ENCODE measurements around the gene ISYNA1. TPM values are rescaled to one million over a fixed set of nuclear protein-coding genes. Genes with fewer than 3 reads are reported as not detected.

ISYNA1 gene
- total RNA-seq, 1 experiment from 2014 or later: 6.8 TPM

GRCh38 chr19:18421371-18421959 is 16.5 kb downstream of the ISYNA1 start:
- TF ChIP-seq CTCF (IDR thresholded peaks at IDR 0.05; ENCODE audit: unreplicated experiment): no peak
- intact Hi-C loops (cut with micrococcal nuclease): no loop called here
- H3K4me3 Mint-ChIP-seq (ENCODE audit: unreplicated experiment): peak overlapping the region; percentile 77
- ChIA-PET POLR2A (interaction anchor here (0.6 to 1.4 kb wide), 3 partner anchors 17 to 261 kb away, joined by 3 to 4 read pairs (median 4); no protein-coding TSS in a partner anchor), CTCF (interaction anchor here (1.0 to 2.9 kb wide), 5 partner anchors 10 to 143 kb away, joined by 3 to 8 read pairs (median 3); no protein-coding TSS in a partner anchor)
- no peaks in the 10 kb centered on the region for H3K9me3 Mint-ChIP-seq (ENCODE audit: unreplicated experiment)
- no peaks in the 10 kb centered on the region for H3K27me3 Mint-ChIP-seq (ENCODE audit: insufficient read depth, unreplicated experiment)
- H3K27ac Mint-ChIP-seq (ENCODE audit: low read depth, unreplicated experiment): peak overlapping the region; percentile 66
- BruUV-seq (replicated peaks): no TSS peak
- H3K4me1 Mint-ChIP-seq (ENCODE audit: insufficient read depth, unreplicated experiment): peaks cover 36% of the 10 kb centered on the region
- H3K36me3 Mint-ChIP-seq (ENCODE audit: insufficient read depth, unreplicated experiment): peaks cover 7% of the 10 kb centered on the region
- DNase-seq (ENCODE audit: unreplicated experiment): no peak

GRCh38 chr19:18420930-18421329 is 17.0 kb downstream of the ISYNA1 start:
- Mint-ChIP-seq H3K36me3 (ENCODE audit: insufficient read depth, unreplicated experiment) (peaks cover 7% of the 10 kb centered on the region), H3K4me3 (ENCODE audit: unreplicated experiment) (peak overlapping the region; percentile 77), H3K27me3 (ENCODE audit: insufficient read depth, unreplicated experiment) (no peaks in the 10 kb centered on the region), H3K9me3 (ENCODE audit: unreplicated experiment) (no peaks in the 10 kb centered on the region), H3K4me1 (ENCODE audit: insufficient read depth, unreplicated experiment) (peaks cover 33% of the 10 kb centered on the region), H3K27ac (ENCODE audit: low read depth, unreplicated experiment) (no peak overlapping the region)
- no peak for TF ChIP-seq CTCF (IDR thresholded peaks at IDR 0.05; ENCODE audit: unreplicated experiment)
- CTCF ChIA-PET: interaction anchor here (0.9 to 2.9 kb wide), 5 partner anchors 9 to 142 kb away, joined by 3 to 8 read pairs (median 3); no protein-coding TSS in a partner anchor
- no peak for DNase-seq (ENCODE audit: unreplicated experiment)
- no TSS peak for BruUV-seq (replicated peaks)
- POLR2A ChIA-PET: interaction anchor here (1.3 to 2.7 kb wide), 3 partner anchors 18 to 142 kb away, joined by 4 to 12 read pairs (median 4); partner anchors contain the start of gene ELL
- intact Hi-C loops (cut with micrococcal nuclease): no loop called here

- intact Hi-C loops (cut with micrococcal nuclease): no loop called here
- H3K9me3 Mint-ChIP-seq (ENCODE audit: unreplicated experiment): no peaks in the 10 kb centered on the region
- POLR2A ChIA-PET: interaction anchor here (0.6 to 2.7 kb wide), 20 partner anchors 12 to 141 kb away, joined by 3 to 24 read pairs (median 4); partner anchors contain the start of genes ELL, GDF15, JUND and LSM4
Measured at GRCh38 chr19:18419699-18420460, 18.1 kb downstream of the ISYNA1 start.

More at GRCh38 chr19:18419699-18420460, 18.1 kb downstream of the ISYNA1 start:
- Mint-ChIP-seq H3K36me3 (ENCODE audit: insufficient read depth, unreplicated experiment) (peaks cover 7% of the 10 kb centered on the region), H3K27me3 (ENCODE audit: insufficient read depth, unreplicated experiment) (no peaks in the 10 kb centered on the region), H3K4me3 (ENCODE audit: unreplicated experiment) (peak overlapping the region; percentile 77), H3K4me1 (ENCODE audit: insufficient read depth, unreplicated experiment) (peaks cover 29% of the 10 kb centered on the region), H3K27ac (ENCODE audit: low read depth, unreplicated experiment) (peak overlapping the region; percentile 72)
- BruUV-seq (replicated peaks): no TSS peak
- TF ChIP-seq CTCF (IDR thresholded peaks at IDR 0.05; ENCODE audit: unreplicated experiment): no peak
- no peak for DNase-seq (ENCODE audit: unreplicated experiment)
- CTCF ChIA-PET: interaction anchor here (0.6 to 2.9 kb wide), 15 partner anchors 8 to 610 kb away, joined by 3 to 10 read pairs (median 4); no protein-coding TSS in a partner anchor
